ENCODE measurements around the gene DHRS3. TPM values are rescaled to one million over a fixed set of nuclear protein-coding genes. Genes with fewer than 3 reads are reported as not detected.
A peak's percentile ranks its signal among the peaks of the same experiment; 100 is the strongest.

DHRS3 gene
- total RNA-seq, 6 experiments from 2014 or later: 6.0 to 29.1 (median 27.1) TPM

- TF ChIP-seq CTCF (IDR thresholded peaks at IDR 0.05): no peak
- Mint-ChIP-seq H3K4me1 (ENCODE audit: low read depth) (peaks cover 32% of the 10 kb centered on the region), H3K4me3 (no peak overlapping the region), H3K27me3 (ENCODE audit: insufficient read depth) (no peaks in the 10 kb centered on the region; the same call in 1 of the 2 replicates), H3K27ac (no peak overlapping the region), H3K9me3 (no peaks in the 10 kb centered on the region), H3K36me3 (ENCODE audit: low read depth) (peaks cover 5% of the 10 kb centered on the region)
- no peak for DNase-seq
Observed at GRCh38 chr1:12577020-12577419, 41.0 kb downstream of the DHRS3 start.

DNA sequence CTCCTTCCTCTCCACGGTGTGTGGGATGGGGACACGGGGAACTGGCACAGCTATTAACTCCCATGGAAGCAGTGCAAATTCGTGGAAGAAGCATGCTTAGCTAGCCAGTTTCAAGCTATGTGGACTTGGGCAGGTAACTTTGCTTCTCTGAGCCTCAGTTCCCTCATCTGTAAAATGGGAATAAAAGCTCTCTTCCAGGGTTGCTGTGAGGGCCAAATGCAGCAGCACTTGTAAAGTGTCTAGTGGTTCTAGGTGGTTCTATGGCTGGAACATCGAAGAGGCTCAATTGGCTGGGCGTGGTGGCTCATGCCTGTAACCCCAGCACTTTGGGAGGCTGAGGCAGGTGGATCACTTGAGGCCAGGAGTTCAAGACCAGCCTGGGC lies 43.3 kb downstream of the DHRS3 start:
- no peak for DNase-seq
- Mint-ChIP-seq H3K4me3 (no peak overlapping the region), H3K4me1 (ENCODE audit: low read depth) (peaks cover 23% of the 10 kb centered on the region), H3K36me3 (ENCODE audit: low read depth) (peaks cover 5% of the 10 kb centered on the region), H3K9me3 (no peaks in the 10 kb centered on the region), H3K27ac (no peak overlapping the region), H3K27me3 (ENCODE audit: insufficient read depth) (no peaks in the 10 kb centered on the region; the same call in 1 of the 2 replicates)
- no peak for TF ChIP-seq CTCF (IDR thresholded peaks at IDR 0.05)

GRCh38 chr1:12573015-12573825 lies 44.8 kb downstream of the DHRS3 start:
- Mint-ChIP-seq H3K27ac (peak overlapping the region; percentile 62), H3K4me1 (ENCODE audit: low read depth) (peaks cover 21% of the 10 kb centered on the region), H3K4me3 (0 out of 2 replicates have a peak overlapping the region, but pooled peaks have one; percentile 22), H3K9me3 (no peaks in the 10 kb centered on the region), H3K36me3 (ENCODE audit: low read depth) (peaks cover 5% of the 10 kb centered on the region), H3K27me3 (ENCODE audit: insufficient read depth) (no peaks in the 10 kb centered on the region; the same call in 1 of the 2 replicates)
- no peak for TF ChIP-seq CTCF (IDR thresholded peaks at IDR 0.05)
- DNase-seq: no peak

- peaks cover 5% of the 10 kb centered on the region for H3K36me3 Mint-ChIP-seq (ENCODE audit: low read depth)
- no peak overlapping the region; the same call in 1 of the 2 replicates for H3K27ac Mint-ChIP-seq
- H3K4me3 Mint-ChIP-seq: no peak overlapping the region
- H3K4me1 Mint-ChIP-seq (ENCODE audit: low read depth): peaks cover 21% of the 10 kb centered on the region
- no peak for DNase-seq
- no peaks in the 10 kb centered on the region for H3K9me3 Mint-ChIP-seq
- no peak for TF ChIP-seq CTCF (IDR thresholded peaks at IDR 0.05)
- peaks cover under 1% of the 10 kb centered on the region; the same call in 1 of the 2 replicates for H3K27me3 Mint-ChIP-seq (ENCODE audit: insufficient read depth)
Observed at GRCh38 chr1:12572522-12572921, 45.5 kb downstream of the DHRS3 start.

DNA sequence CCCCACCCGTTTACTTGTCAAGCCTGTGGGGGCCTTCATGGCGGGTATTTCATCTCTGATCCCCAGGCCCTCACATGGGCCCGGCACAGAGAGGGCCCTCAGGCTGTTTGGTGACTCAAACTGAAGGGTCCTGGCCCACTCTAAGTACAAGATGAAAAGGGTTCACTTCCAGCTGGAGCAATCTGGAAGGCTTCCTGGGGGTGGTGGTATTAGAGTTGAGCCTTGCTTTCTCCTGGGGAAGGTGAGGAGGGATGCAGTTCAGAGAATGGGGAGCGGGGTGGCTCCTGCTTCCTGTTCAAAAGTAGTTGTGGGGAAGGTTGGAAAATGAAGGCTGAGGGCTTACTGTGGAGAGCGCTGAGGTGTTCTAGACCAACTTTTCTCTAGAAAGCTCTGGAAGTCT lies 47.7 kb downstream of the DHRS3 start:
- no peak for DNase-seq
- Mint-ChIP-seq H3K4me3 (no peak overlapping the region), H3K27me3 (ENCODE audit: insufficient read depth) (peaks cover 8% of the 10 kb centered on the region), H3K9me3 (no peaks in the 10 kb centered on the region), H3K4me1 (ENCODE audit: low read depth) (peaks cover 21% of the 10 kb centered on the region), H3K36me3 (ENCODE audit: low read depth) (peaks cover 5% of the 10 kb centered on the region), H3K27ac (no peak overlapping the region)
- no peak for TF ChIP-seq CTCF (IDR thresholded peaks at IDR 0.05)
